ENCODE measurements around the gene BMPR1A.

Gene BMPR1A

DNA sequence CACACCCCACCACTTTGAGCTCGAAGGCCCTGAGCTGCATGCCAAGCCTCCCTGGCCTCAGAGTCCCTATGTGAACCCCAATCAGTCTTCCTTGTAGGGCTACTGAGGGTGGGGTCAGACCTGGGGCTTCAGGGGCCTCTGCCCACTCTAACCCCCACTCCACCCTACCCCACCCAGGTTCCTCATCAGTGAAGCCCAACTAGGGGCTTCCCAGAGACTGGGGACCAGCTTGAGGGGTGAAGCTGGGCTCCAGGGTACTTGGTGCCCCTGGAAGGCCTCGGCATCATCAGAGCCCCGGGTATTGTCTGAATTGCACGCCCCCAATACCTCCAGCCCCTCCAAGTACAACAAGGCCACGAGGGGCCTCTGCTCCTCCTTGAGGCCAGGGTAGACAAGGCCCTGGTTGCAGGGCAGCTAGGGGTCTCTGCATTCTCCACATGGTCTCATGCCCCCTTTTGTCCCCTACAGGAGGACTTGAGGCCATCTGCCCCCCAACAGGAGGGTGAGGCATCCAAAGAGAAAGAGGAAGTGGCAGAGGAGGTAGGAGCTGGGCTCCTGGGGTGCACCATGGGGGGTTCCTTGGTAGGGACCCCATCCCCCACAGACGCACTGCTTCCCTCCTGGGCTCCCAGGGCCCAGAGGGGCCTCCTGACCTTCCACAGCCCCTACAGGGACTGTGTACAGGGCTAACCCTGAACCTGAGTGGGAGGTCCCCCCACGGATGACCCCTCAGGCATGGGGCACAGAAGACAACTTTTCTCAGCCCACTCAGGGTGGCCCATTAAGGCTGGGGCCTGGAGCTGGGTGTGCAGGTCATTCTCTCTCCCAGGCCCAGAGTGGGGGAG, 205.9 kb downstream of the BMPR1A start:
- DNase-seq (ENCODE audit: low spot score) = no peak
- in situ Hi-C loops (cut with MboI; ENCODE audit: low sequenced_read_pairs, unreplicated experiment) = no loop called here
- TF ChIP-seq, protein P1, sequence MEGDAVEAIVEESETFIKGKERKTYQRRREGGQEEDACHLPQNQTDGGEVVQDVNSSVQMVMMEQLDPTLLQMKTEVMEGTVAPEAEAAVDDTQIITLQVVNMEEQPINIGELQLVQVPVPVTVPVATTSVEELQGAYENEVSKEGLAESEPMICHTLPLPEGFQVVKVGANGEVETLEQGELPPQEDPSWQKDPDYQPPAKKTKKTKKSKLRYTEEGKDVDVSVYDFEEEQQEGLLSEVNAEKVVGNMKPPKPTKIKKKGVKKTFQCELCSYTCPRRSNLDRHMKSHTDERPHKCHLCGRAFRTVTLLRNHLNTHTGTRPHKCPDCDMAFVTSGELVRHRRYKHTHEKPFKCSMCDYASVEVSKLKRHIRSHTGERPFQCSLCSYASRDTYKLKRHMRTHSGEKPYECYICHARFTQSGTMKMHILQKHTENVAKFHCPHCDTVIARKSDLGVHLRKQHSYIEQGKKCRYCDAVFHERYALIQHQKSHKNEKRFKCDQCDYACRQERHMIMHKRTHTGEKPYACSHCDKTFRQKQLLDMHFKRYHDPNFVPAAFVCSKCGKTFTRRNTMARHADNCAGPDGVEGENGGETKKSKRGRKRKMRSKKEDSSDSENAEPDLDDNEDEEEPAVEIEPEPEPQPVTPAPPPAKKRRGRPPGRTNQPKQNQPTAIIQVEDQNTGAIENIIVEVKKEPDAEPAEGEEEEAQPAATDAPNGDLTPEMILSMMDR (IDR thresholded peaks at IDR 0.05; ENCODE audit: borderline replicate concordance, control extremely low read depth, extremely low read depth, insufficient read depth, missing control alignments) = no peak

DNA sequence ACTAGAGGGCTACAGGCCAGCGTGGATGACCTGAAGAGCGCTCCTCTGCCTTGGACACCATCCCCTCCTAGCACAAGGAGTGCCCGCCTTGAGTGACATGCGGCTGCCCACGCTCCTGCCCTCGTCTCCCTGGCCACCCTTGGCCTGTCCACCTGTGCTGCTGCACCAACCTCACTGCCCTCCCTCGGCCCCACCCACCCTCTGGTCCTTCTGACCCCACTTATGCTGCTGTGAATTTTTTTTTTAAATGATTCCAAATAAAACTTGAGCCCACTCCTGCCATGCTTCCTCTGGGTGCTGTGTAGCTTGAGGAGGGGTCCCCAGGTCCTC, 206.5 kb downstream of the BMPR1A start:
- in situ Hi-C loops (cut with MboI; ENCODE audit: low sequenced_read_pairs, unreplicated experiment) = no loop called here
- TF ChIP-seq, protein P1 (IDR thresholded peaks at IDR 0.05; ENCODE audit: borderline replicate concordance, control extremely low read depth, extremely low read depth, insufficient read depth, missing control alignments) = no peak
- DNase-seq (ENCODE audit: low spot score) = no peak

DNA sequence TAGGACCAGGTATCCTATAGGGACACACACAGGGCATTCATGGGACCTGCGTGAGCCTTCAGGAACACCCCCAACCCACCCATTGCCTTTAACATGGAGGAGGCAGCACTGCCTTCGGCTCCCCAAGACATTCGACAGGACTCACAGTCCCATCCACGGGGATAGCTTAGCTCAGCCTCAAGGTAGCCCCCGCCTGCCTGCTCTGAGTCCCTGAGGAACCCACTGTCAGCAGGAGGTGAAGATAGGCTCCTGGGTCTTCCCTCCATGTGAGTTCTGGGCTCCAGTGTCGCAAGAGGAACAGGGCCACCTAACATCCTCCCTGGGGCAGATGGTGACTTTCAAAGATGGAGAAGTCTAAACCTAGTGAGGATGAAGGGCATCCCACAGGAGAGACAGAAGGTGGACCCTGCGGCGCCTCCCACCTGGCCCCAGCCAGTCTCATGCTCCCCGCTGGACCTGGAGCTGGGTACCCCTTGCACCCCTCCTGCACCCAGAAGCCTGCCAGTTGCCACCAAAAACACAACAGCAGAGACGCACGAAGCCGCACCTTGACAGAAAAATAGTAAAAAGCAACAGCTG, 207.0 kb downstream of the BMPR1A start:
- no peak for DNase-seq (ENCODE audit: low spot score)
- in situ Hi-C loops (cut with MboI; ENCODE audit: low sequenced_read_pairs, unreplicated experiment) = no loop called here
- TF ChIP-seq, protein P1 (IDR thresholded peaks at IDR 0.05; ENCODE audit: borderline replicate concordance, control extremely low read depth, extremely low read depth, insufficient read depth, missing control alignments) = no peak

DNA sequence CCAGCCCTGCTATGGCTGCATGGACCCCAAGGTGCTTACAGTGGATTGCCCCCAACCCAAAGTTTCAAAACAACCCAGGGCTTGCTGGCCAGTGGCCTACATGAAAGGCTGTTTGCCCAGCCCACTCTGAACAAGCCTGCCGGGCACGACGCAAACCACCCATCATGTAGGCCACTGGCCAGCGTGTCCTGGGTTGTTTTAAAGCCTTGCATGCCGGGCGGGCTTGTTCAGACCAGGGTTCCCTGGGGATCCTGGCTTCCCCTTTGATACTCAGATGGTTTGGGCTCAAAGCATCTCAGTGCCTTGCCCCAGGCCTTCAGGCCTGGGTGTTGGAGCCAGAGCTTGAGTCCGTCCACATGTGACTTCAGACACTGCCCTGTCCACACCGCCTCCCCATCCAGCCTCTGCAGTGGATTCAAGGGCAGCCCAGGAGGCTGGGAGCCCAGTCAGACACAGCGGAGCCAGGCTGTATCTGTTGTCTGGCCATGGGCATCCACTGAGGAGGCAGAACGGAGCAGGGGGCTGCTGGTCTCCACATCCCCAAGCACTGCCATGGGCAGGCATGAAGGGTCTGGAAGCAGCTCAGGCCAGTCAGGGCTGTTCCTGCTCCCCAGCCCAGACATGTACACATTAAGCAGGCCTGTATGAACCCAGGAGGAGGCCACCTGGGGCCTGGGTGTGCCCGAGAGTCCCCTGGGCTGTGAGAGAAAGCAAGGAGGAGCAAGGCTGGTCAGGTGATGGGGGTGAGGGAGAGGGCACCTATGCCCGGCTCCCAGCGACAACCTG, 207.8 kb downstream of the BMPR1A start:
- in situ Hi-C loops (cut with MboI; ENCODE audit: low sequenced_read_pairs, unreplicated experiment) = no loop called here
- DNase-seq (ENCODE audit: low spot score) = no peak
- TF ChIP-seq, protein P1 (IDR thresholded peaks at IDR 0.05; ENCODE audit: borderline replicate concordance, control extremely low read depth, extremely low read depth, insufficient read depth, missing control alignments) = no peak

DNA sequence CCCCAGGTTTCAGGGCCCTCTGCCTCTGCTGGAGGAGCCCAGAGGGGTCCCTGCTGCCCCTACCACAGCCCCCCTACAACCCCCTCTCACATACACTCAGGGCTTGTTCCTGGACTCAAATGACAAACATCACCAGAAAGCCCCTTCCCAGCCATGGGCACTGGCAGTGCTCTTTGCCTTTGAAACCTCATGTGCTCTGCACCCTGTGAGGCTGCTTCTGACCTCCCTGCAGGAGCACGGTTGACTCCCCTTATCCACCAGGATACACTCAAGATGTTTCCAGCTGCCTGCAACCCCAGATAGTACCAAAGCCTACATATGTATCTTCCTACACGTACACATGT, 208.4 kb downstream of the BMPR1A start:
- in situ Hi-C loops (cut with MboI; ENCODE audit: low sequenced_read_pairs, unreplicated experiment) = no loop called here
- DNase-seq (ENCODE audit: low spot score) = no peak
- TF ChIP-seq, protein P1 (IDR thresholded peaks at IDR 0.05; ENCODE audit: borderline replicate concordance, control extremely low read depth, extremely low read depth, insufficient read depth, missing control alignments) = no peak

DNA sequence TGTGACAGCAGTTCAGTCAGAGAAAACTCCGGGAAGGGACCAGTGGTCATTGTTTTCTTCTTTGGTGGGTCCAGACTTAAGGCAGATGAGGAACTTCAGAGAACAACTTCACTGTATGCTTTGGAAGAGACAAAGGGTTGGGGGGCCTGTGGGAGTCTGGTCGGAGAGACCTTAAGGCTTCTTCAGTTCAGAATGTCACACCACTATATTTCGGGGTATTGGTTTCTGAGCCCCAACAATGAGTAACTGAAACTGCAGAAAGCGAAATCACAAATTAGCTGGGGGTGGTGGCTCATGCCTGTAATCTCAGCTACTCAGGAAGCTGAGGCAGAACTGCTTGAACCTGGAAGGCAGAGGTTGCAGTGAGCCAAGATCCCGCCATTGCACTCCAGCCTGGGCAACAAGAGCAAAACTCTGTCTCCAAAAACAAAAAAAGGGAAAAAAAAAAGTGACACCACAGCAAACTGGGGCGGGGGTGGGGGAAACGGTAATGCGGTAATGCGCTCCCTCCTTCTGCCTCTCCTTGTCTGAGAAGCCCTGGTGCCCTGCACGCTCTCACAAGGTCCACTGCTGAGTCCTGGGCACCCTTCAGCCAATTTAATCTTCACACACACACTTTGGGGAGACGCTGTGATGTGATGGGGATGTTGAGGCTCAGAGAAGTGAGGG, 209.7 kb downstream of the BMPR1A start:
- in situ Hi-C loops (cut with MboI; ENCODE audit: low sequenced_read_pairs, unreplicated experiment) = no loop called here
- TF ChIP-seq, protein P1 (IDR thresholded peaks at IDR 0.05; ENCODE audit: borderline replicate concordance, control extremely low read depth, extremely low read depth, insufficient read depth, missing control alignments) = no peak
- no peak for DNase-seq (ENCODE audit: low spot score)

All from GM13976 (cell line).